Fibroblast of the aortic adventitia (primary cell): Measurements from ENCODE around the gene OR6B1. TPM values are rescaled to one million over a fixed set of nuclear protein-coding genes. Genes with fewer than 3 reads are reported as not detected.
A peak's percentile ranks its signal among the peaks of the same experiment; 100 is the strongest.

Experiments
- DNase-seq: peaks from one replicate; pipeline ENCODE4 v3.0.0-alpha.2; 2010; ENCODE audit warnings: low read depth
- H3K4me3 ChIP-seq: 2 replicates; pipeline ENCODE4 v1.5.1; 2011; ENCODE audit warnings: low read depth, mild to moderate bottlenecking, control low read depth, low read length, moderate library complexity
- CTCF ChIP-seq: IDR thresholded peaks from 2 replicates; pipeline ENCODE4 v1.5.1; 2011; ENCODE audit warnings: mild to moderate bottlenecking, low read length, control low read depth, inconsistent platforms; ENCODE audit not compliant: insufficient read depth
- total RNA-seq: library from RNA; depleted of rRNA; stranded (reverse); fragments of >200 nt; gene quantifications from 2 replicates; pipeline ENCODE4 v1.2.3, GENCODE V29; 2012; ENCODE audit warnings: low replicate concordance

The OR6B1 gene
- total RNA-seq, 1 donor = not detected

GRCh38 chr7:144026203-144026883, 26.2 kb downstream of the OR6B1 start:
- TF ChIP-seq CTCF = no peak
- DNase-seq = no peak
- H3K4me3 ChIP-seq = no peak overlapping the region

GRCh38 chr7:144027070-144027469, 26.9 kb downstream of the OR6B1 start:
- no peak overlapping the region for H3K4me3 ChIP-seq
- peak; percentile 59 for TF ChIP-seq CTCF
- peak; percentile 65 for DNase-seq

- no peak for DNase-seq
- no peak for TF ChIP-seq CTCF
- H3K4me3 ChIP-seq = no peak overlapping the region
Measured at GRCh38 chr7:144027974-144028373, 27.9 kb downstream of the OR6B1 start.

- DNase-seq = no peak
- H3K4me3 ChIP-seq = no peak overlapping the region
- TF ChIP-seq CTCF = no peak
Measured at GRCh38 chr7:144028547-144028946, 28.4 kb downstream of the OR6B1 start.

GRCh38 chr7:144032516-144032915, 32.4 kb downstream of the OR6B1 start:
- no peak for DNase-seq
- H3K4me3 ChIP-seq = no peak overlapping the region
- TF ChIP-seq CTCF = no peak

GRCh38 chr7:144032985-144033709, 33.0 kb downstream of the OR6B1 start:
- TF ChIP-seq CTCF = no peak
- no peak for DNase-seq
- H3K4me3 ChIP-seq = no peak overlapping the region
